Femur (tissue), 1 donor: ENCODE data around the gene SEMA4B.
"Not testable (repeated sequence)": the region's sequence is repeated elsewhere in the genome, so short reads cannot be mapped to it uniquely, and the experiment has no call there.

Source experiments
- DNase-seq: peaks from one replicate; pipeline ENCODE4 v3.0.0-alpha.2; 2017

SEMA4B gene

GRCh38 chr15:90227816-90228772 lies 27.0 kb downstream of the SEMA4B start:
- DNase-seq, result no peak

- no peak for DNase-seq
These were observed 27.8 kb downstream of the SEMA4B start for GRCh38 chr15:90228960-90229359.

- DNase-seq, result no peak
These were observed 29.0 kb downstream of the SEMA4B start for GRCh38 chr15:90230071-90230494.

- no peak for DNase-seq
These were observed 29.5 kb downstream of the SEMA4B start for GRCh38 chr15:90230610-90231009.

GRCh38 chr15:90231028-90232017 lies 30.2 kb downstream of the SEMA4B start:
- no peak for DNase-seq

GRCh38 chr15:90232196-90232595 lies 31.1 kb downstream of the SEMA4B start:
- no peak for DNase-seq

GRCh38 chr15:90232941-90233386 lies 31.8 kb downstream of the SEMA4B start:
- DNase-seq, result no peak

GRCh38 chr15:90233387-90234095 lies 32.4 kb downstream of the SEMA4B start, which contains the start of gene CIB1:
Gene CIB1 (minus strand): TSS chr15:90233941. CDS start chr15:90233885, 56 bp downstream.
- DNase-seq, result peak; percentile 99

- no peak for DNase-seq
These were observed 33.2 kb downstream of the SEMA4B start, which contains the start of gene GDPGP1 for GRCh38 chr15:90234096-90234988. Gene GDPGP1 (plus strand): TSS chr15:90234209. CDS start chr15:90240909, 6,700 bp downstream.

- no peak for DNase-seq
These were observed 38.2 kb downstream of the SEMA4B start for GRCh38 chr15:90239371-90239770.

- no peak for DNase-seq
These were observed 39.7 kb downstream of the SEMA4B start for GRCh38 chr15:90240856-90241255.

GRCh38 chr15:90241343-90242192 lies 40.4 kb downstream of the SEMA4B start:
- DNase-seq, result no peak

GRCh38 chr15:90243943-90244639 lies 43.0 kb downstream of the SEMA4B start:
- DNase-seq, result no peak

GRCh38 chr15:90248789-90249202 lies 47.7 kb downstream of the SEMA4B start:
- DNase-seq, result no peak

GRCh38 chr15:90249203-90249863 lies 48.2 kb downstream of the SEMA4B start, which contains the start of gene TTLL13:
Gene TTLL13 (plus strand): TSS chr15:90249556. CDS start chr15:90250631, 1,075 bp downstream.
- peak; percentile 93 for DNase-seq

- no peak for DNase-seq
These were observed 56.6 kb downstream of the SEMA4B start for GRCh38 chr15:90257776-90258175.

GRCh38 chr15:90259524-90259923 lies 58.4 kb downstream of the SEMA4B start:
- DNase-seq, result no peak

- DNase-seq, result not testable (repeated sequence)
These were observed 59.6 kb downstream of the SEMA4B start for GRCh38 chr15:90260731-90261130.

GRCh38 chr15:90261811-90262210 lies 60.7 kb downstream of the SEMA4B start:
- no peak for DNase-seq
